Left renal pelvis (tissue), 4 donors: ENCODE results near the gene CBX2. TPM values are rescaled to one million over a fixed set of nuclear protein-coding genes. Genes with fewer than 3 reads are reported as not detected.

Experiments used
- DNase-seq, 4 donors: peaks; one replicate each; pipeline ENCODE4 v3.0.0-alpha.2; 2013; ENCODE audit warnings: low read depth in 4 of 4, low spot score in 3 of 4
- polyA plus RNA-seq, 4 donors: library from polyadenylated mRNA; unstranded; fragments of 120-200 nt; gene quantifications; one replicate each; pipeline ENCODE4 v1.2.1, GENCODE V29; 2013; ENCODE audit not compliant: insufficient read length in 4 of 4

The CBX2 gene
- polyA plus RNA-seq, 4 donors: 20.9 to 33.3 (median 23.1) TPM

GRCh38 chr17:79810130-79811010 lies 32.4 kb downstream of the CBX2 start:
- DNase-seq: no peak

GRCh38 chr17:79811011-79811867 lies 33.3 kb downstream of the CBX2 start:
- no peak for DNase-seq

GRCh38 chr17:79811868-79812352 lies 34.0 kb downstream of the CBX2 start:
- DNase-seq: no peak

GRCh38 chr17:79812353-79813258 lies 34.7 kb downstream of the CBX2 start:
- DNase-seq: no peak

GRCh38 chr17:79813297-79814126 lies 35.6 kb downstream of the CBX2 start:
- no peak for DNase-seq

GRCh38 chr17:79814127-79814973 lies 36.4 kb downstream of the CBX2 start:
- no peak for DNase-seq

GRCh38 chr17:79814974-79815835 lies 37.3 kb downstream of the CBX2 start:
- no peak for DNase-seq

- DNase-seq: no peak
Measured at GRCh38 chr17:79815836-79816461, 38.0 kb downstream of the CBX2 start.

- DNase-seq: no peak
Measured at GRCh38 chr17:79818026-79818758, 40.2 kb downstream of the CBX2 start.

GRCh38 chr17:79819085-79819484 lies 41.1 kb downstream of the CBX2 start:
- no peak for DNase-seq

- DNase-seq: no peak
Measured at GRCh38 chr17:79819534-79820276, 41.8 kb downstream of the CBX2 start.

- DNase-seq: no peak
Measured at GRCh38 chr17:79820959-79821330, 43.0 kb downstream of the CBX2 start.

- no peak for DNase-seq
Measured at GRCh38 chr17:79821331-79822095, 43.6 kb downstream of the CBX2 start.

- DNase-seq: no peak
Measured at GRCh38 chr17:79822583-79823124, 44.7 kb downstream of the CBX2 start.

- no peak for DNase-seq
Measured at GRCh38 chr17:79824234-79824633, 46.3 kb downstream of the CBX2 start.
